Measurements from ENCODE around the gene SUN5.

Gene SUN5

GRCh38 chr20:32995802-32996201, 8.4 kb downstream of the SUN5 start:
- no peak for DNase-seq (ENCODE audit: low read depth in 3 of 3)

GRCh38 chr20:32993496-32994050, 10.7 kb downstream of the SUN5 start:
- DNase-seq (ENCODE audit: low read depth in 3 of 3): no peak

DNA sequence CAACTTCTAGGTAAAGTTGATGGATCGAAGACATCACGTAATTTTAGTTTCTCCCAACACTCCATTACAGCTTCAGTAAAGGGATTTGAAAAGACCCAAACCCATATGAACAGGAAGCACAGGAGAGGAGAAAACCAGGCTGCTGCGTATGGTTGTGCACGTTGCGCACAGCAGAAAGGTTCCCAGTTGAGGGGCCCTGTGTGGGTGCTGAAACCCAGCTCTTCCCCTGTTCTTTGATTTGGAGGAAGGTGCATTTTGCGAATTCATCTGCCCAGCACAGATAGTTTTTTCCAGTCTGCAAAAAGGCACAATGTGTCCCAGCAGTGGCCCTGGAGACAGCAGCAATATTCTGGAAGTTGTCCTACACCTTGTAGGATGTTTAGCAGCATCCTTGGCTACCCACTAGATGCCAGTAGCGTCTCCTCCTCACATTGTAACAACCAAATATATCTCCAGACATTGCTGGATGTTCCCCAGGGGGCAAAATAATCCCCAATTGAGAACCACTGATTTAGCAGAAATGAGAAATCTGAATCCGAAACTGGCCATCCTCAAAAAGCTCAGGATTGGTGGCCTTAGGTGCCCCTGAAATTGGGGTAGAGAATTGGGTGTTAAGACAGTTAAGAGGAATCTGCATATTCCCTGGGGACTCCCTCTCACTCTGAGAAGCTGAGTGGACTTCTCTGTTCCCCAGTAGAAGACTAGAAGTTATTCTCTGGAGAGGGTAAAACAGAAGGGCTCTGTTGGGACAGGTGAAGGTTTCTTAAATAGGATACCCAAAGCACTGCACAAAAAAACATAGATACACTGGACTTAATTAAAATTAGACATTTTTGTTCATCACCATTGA, 12.2 kb downstream of the SUN5 start:
- no peak for DNase-seq (ENCODE audit: low read depth in 3 of 3)

GRCh38 chr20:32991383-32991782, 12.8 kb downstream of the SUN5 start:
- no peak for DNase-seq (ENCODE audit: low read depth in 3 of 3)

DNA sequence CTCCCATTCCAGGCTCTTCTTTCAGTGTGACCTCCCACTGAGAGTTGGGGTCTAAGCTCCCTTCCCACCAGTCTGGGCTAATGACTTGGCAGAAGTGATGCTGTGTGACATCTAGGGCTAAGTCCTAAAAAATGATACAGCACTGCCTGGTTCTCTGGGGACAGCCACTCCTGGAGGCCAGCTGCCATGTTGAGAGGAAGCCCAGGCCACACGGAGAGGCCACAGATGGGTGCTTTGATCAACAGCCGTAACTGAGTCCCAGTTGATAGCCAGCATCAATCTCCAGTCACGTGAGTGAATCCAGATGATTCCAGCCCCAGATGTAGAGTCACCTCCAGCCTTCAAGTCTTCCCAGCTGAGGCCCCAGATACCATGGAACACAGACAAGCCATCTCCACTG, 13.8 kb downstream of the SUN5 start:
- no peak for DNase-seq (ENCODE audit: low read depth in 3 of 3)

DNA sequence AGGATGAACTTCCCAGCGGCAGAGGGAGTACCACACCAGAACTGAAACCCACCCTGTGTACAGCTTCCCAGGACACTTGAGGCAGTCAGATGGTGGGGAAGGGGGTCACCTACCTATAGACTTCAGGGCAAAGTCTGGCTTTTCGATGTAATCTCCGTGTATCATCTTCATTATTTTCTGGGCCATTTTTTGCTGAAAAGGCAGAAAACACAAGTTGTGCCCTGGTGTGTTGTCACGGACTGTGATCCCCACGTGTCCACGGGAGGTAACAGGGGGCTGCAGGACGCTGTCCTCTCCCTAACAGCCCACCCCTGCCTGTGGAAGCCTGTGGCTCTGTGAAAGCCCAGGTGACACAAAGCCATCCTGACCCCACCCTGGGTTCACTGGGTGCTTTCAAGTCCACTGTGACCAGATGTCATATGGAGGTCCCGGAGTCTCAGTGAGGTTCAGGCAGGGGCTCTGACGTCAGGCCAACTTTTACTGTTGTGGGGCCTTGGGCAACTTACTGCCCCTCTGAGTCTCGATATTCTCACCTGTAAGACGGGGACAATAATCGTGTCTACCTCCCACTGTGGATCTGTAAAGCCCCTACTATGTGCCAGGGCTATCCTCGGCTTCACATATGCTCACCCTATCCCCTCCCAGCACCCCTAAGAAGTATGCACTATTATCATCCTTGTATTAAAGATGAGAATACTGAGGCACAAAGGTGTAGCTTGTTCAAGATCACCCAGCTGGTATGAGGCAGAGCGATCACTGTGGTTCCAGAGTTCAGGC, 14.5 kb downstream of the SUN5 start:
- DNase-seq (ENCODE audit: low read depth in 3 of 3): no peak

DNA sequence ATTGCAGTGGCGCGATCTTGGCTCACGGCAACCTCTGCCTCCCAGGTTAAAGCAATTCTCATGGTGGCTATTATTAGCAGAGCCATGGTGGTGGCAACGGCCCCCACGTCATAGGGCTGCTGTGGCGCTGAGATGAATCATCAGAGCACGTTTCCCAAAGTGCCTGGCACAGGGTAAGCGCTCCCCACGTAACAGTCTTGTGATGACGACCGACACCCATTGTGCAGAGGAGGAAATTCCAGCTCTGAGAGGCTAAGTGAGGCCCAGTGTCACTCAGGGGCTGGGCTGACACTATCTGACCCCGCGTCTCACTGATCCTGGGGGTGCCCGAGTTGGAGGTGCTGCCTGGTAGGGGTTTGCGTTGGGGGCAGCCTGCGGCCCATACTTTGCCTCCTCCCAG, 16.2 kb downstream of the SUN5 start:
- no peak for DNase-seq (ENCODE audit: low read depth in 3 of 3)

DNA sequence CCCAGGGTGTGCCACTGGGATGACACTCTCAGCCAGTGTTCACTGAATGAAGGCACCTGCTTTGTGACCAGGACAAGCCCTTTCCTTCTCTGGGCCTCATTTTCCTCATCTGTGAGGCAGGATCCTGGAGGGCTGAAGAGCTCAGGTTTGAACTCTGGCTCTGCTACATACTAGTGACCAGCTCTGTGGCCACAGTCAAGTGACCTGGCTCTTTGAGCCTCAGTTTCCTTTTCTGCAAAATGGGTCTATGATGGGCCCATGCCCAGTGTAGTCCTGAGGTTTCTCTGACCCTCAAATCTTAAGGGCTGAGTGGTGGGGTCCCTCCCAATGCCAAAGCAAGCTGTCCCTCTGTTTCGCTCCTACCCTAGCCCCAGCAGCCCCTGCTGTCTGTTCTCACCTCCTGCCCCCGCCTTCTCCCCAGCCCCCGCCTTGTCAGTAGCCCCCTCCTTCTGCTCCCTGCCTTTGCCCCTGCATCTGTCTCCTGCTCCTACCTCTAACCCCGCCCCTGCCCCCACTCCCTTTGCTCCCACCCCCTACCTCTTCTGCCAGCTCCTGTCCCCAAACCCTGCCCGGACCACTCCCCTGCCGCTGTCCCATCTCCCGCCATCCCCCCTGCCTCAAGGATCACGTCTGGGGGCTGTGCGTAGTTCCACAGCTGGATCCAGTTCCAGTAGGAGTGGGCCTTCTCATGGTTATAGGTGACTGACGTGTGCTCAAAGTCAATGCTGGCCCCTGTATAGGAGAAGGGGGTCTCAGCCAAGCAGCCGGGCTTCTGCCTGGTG, 17.0 kb downstream of the SUN5 start:
- DNase-seq (ENCODE audit: low read depth in 3 of 3): no peak

DNA sequence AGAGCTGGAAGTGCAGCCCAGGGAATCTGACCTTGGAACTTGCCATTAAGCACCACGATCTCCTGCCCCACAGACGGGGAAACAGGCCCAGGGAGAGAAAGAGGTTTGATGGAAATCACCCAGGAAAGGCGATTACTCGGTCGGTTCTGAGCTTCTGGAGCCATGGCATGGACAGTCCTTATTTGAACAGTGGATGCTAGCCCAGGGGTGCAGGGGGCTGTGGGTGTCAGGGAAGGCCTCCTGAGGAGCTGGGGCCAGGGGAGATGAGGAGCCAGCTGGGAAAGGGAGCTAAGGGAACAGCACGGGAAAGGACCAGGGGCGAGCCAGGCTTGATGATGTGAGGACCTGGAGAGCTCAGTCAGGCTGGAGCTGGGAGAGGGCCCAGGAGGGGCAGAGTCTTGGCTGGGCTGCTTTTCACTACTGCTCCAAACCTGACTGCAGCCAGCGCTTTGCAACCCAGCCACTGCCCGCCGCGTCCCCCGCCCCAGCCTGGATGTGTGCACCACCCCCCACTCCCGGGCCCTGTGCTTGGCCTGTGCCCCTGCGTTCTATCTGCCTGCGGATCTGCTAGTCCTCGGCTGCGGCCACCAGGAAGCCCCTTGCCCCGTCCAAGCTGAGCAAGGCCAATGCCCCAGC, 17.8 kb downstream of the SUN5 start:
- no peak for DNase-seq (ENCODE audit: low read depth in 3 of 3)

GRCh38 chr20:32985596-32985995, 18.6 kb downstream of the SUN5 start:
- no peak for DNase-seq (ENCODE audit: low read depth in 3 of 3)

GRCh38 chr20:32984631-32985354, 19.4 kb downstream of the SUN5 start:
- DNase-seq (ENCODE audit: low read depth in 3 of 3): no peak

GRCh38 chr20:32984196-32984595, 20.0 kb downstream of the SUN5 start:
- DNase-seq (ENCODE audit: low read depth in 3 of 3): no peak

DNA sequence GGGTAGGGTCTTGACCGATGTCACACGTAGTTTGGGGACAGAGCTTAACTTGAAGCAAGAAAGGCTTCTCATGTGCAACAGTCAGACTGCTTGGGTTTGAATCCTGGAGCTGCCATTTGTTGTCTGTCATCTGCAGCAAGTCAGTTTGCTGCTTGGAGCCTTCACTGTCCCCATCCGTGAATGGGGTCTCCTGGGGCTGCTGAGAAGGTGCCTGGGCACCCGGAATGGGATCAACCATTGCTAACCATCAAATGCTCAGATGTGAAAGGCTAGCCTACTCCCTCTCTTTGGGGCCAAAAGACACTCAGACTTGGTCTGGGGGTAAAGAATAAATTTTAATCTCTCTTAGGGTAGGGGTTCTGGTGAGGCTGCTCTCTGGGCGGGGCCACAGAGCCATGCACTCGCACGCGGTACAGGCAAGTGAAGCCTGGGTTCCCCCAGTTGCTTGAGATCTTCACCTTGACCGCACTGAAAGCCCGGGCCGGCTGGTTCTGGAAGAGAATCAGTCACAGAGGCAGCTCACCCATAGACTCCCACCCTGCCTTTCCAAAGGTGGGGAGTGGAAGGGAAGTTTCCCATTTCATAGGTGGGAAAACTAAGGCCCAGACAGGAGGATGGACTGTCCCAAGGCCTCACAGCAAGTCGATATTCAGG, 20.6 kb downstream of the SUN5 start:
- no peak for DNase-seq (ENCODE audit: low read depth in 3 of 3)

DNA sequence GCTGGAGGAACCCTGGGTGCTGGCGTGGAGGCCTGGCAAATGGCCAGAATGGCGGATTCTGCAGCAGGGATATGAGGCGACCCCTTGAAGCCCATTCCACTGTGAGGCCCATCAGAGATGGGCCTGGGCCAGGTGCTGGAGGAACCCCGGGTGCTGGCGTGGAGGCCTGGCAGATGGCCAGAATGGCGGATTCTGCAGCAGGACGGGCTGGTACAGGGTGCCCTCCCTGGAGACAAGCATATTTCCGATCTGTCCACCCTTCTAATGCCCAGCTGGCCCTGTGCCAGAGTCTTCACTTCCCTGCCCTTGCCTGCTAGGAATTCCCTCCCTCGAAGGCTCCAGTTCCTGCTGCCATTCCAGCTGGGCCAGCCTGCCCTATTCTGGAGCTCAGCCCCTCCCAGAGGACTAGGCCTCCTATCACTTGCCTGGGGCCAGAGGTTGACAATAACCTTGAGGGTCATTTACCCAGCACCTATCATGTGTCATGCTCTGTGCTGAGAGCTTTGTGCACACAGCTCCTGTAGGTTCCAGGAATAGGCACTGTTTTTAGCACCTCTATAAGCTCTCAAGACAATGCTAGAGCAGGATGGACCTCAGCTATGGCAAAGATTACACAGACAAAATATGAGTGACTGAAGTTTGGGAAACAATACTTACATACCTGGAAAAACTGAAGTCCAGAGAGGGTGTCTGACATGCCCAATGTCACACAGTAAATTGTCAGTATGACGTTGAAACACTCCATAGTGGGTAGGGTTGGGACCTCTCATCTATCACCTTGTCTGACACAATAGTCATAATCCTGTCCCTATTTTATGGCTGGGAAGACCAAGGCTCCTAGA, 21.4 kb downstream of the SUN5 start:
- DNase-seq (ENCODE audit: low read depth in 3 of 3): no peak

- DNase-seq (ENCODE audit: low read depth in 3 of 3): no peak
Measured at GRCh38 chr20:32980990-32981389, 23.2 kb downstream of the SUN5 start.

- DNase-seq (ENCODE audit: low read depth in 3 of 3): no peak
Measured at GRCh38 chr20:32980131-32980941, 23.9 kb downstream of the SUN5 start.

- no peak for DNase-seq (ENCODE audit: low read depth in 3 of 3)
Measured at GRCh38 chr20:32979201-32979998, 24.8 kb downstream of the SUN5 start.

- DNase-seq (ENCODE audit: low read depth in 3 of 3): no peak
Measured at GRCh38 chr20:32978009-32978335, 26.3 kb downstream of the SUN5 start.

All from stimulated activated CD4-positive, alpha-beta T cell treated with anti-CD3 and anti-CD28 coated beads, TNF-alpha, amount 100 ng/mL, for 24 hours (primary cell).